Osteoblast (primary cell): ENCODE measurements around the gene FRAT1. TPM values are rescaled to one million over a fixed set of nuclear protein-coding genes. Genes with fewer than 3 reads are reported as not detected.
"Not testable (repeated sequence)": the region's sequence is repeated elsewhere in the genome, so short reads cannot be mapped to it uniquely, and the experiment has no call there.

Experiments
- DNase-seq: peaks from one replicate; pipeline ENCODE4 v3.0.0; 2011; ENCODE audit warnings: low spot score, mixed read lengths; ENCODE audit not compliant: insufficient read length; ENCODE audit errors: missing footprints
- H2AFZ ChIP-seq: 2 replicates; pipeline ENCODE4 v1.6.0; 2011; ENCODE audit warnings: mild to moderate bottlenecking, low read length
- H3K27ac ChIP-seq: 2 replicates; pipeline ENCODE4 v1.5.1; 2011; ENCODE audit warnings: mild to moderate bottlenecking, low read depth, low read length, moderate library complexity
- H3K27me3 ChIP-seq: 2 replicates; pipeline ENCODE4 v1.6.0; 2012; ENCODE audit warnings: mild to moderate bottlenecking, control low read depth, inconsistent platforms, low read length, moderate library complexity; ENCODE audit not compliant: insufficient read depth
- H3K36me3 ChIP-seq: 2 replicates; pipeline ENCODE4 v1.5.1; 2011; ENCODE audit warnings: mild to moderate bottlenecking, low read length, control low read depth, moderate library complexity; ENCODE audit not compliant: insufficient read depth
- H3K4me1 ChIP-seq: 2 replicates; pipeline ENCODE4 v1.5.1; 2011; ENCODE audit warnings: mild to moderate bottlenecking, low read length, control low read depth, moderate library complexity; ENCODE audit not compliant: insufficient read depth
- H3K4me2 ChIP-seq: 2 replicates; pipeline ENCODE4 v1.6.0; 2011; ENCODE audit warnings: mild to moderate bottlenecking, low read length; ENCODE audit not compliant: insufficient read depth
- H3K4me3 ChIP-seq: fragments of 200-600 bp; sonication (generic); 3 replicates; pipeline ENCODE4 v1.5.1; 2012; ENCODE audit warnings: mild to moderate bottlenecking, low read length, inconsistent platforms; ENCODE audit not compliant: insufficient read depth
- H3K79me2 ChIP-seq: 2 replicates; pipeline ENCODE4 v1.6.0; 2012; ENCODE audit warnings: mild to moderate bottlenecking, low read length, control low read depth, inconsistent platforms; ENCODE audit not compliant: insufficient read depth
- H3K9me3 ChIP-seq: 2 replicates; pipeline ENCODE4 v1.5.1; 2011; ENCODE audit warnings: low read depth, low read length, control low read depth
- H4K20me1 ChIP-seq: 2 replicates; pipeline ENCODE4 v1.6.0; 2012; ENCODE audit warnings: mild to moderate bottlenecking, low read length, control low read depth; ENCODE audit not compliant: insufficient read depth
- CTCF ChIP-seq: IDR thresholded peaks from 2 replicates; pipeline ENCODE4 v1.5.1; 2011; ENCODE audit warnings: mild to moderate bottlenecking, low read depth, low read length, moderate library complexity; ENCODE audit errors: extremely low read depth
- total RNA-seq: library from RNA; depleted of rRNA; stranded (reverse); fragments of >200 nt; gene quantifications from 2 replicates; pipeline ENCODE4 v1.2.3, GENCODE V29; 2012

Gene FRAT1
- total RNA-seq, 1 donor = 3.3 TPM

GRCh38 chr10:97290576-97291356 is 28.3 kb upstream of the FRAT1 start:
- H3K79me2 ChIP-seq = peaks cover 16% of the 10 kb centered on the region
- not testable (repeated sequence) for DNase-seq, H3K4me3 ChIP-seq, H3K27ac ChIP-seq, H3K9me3 ChIP-seq, H3K27me3 ChIP-seq, H4K20me1 ChIP-seq, H3K36me3 ChIP-seq, H2AFZ ChIP-seq
- peak overlapping the region; percentile 100 for H3K4me2 ChIP-seq
- peaks cover 11% of the 10 kb centered on the region for H3K4me1 ChIP-seq

DNA sequence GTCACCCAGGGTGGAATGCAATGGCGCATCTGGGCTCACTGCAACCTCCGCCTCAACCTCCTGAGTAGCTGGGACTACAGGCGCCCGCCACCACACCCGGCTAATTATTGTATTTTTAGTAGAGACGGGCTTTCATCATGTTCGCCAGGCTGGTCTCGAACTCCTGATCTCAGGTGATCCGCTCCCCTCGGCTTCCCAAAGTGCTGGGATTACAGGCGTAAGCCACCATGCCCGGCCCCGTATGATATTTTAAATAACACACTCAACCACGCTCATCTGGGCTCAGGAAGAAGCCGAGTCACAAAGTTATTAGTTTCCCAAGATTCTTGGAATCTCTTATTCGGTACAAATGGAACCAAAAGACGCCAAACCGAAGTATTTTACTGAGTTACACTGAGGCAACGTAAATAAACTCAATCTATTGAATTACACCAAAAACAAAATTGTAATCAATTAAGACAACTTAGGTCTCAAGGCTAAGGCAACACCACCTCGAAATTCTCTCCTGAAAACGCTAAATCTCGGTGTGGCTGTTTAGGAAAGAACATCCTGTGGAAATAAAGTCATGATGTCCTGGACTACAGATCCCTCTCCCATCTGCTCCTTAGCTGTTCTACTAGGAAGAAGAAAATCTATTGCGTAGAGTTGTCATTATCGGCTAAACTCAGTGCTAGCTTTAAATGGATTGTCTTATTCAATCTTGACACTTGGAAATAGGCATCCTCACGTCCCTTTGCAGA is 27.5 kb upstream of the FRAT1 start:
- DNase-seq = peak; percentile 66
- no peaks in the 10 kb centered on the region for H3K9me3 ChIP-seq
- no peaks in the 10 kb centered on the region for H4K20me1 ChIP-seq
- no peaks in the 10 kb centered on the region for H3K27me3 ChIP-seq
- H3K4me2 ChIP-seq = peak overlapping the region; percentile 100
- H3K79me2 ChIP-seq = peaks cover 16% of the 10 kb centered on the region
- TF ChIP-seq CTCF = no peak
- peaks cover 11% of the 10 kb centered on the region for H3K4me1 ChIP-seq
- H3K27ac ChIP-seq = peak overlapping the region; percentile 94
- H2AFZ ChIP-seq = peak overlapping the region; percentile 98
- H3K4me3 ChIP-seq = peak overlapping the region; percentile 97
- peaks cover 9% of the 10 kb centered on the region for H3K36me3 ChIP-seq

- no peaks in the 10 kb centered on the region for H3K9me3 ChIP-seq
- TF ChIP-seq CTCF = no peak
- H2AFZ ChIP-seq = peak within 1 kb of the TSS; percentile 98
- no peaks in the 10 kb centered on the region for H3K27me3 ChIP-seq
- H3K4me3 ChIP-seq = peak within 1 kb of the TSS; percentile 97
- H3K36me3 ChIP-seq = peaks cover 3% of the 10 kb centered on the region
- H3K4me1 ChIP-seq = peaks cover 11% of the 10 kb centered on the region
- peak within 1 kb of the TSS; percentile 100 for H3K4me2 ChIP-seq
- DNase-seq = peak; percentile 97
- peaks cover 16% of the 10 kb centered on the region for H3K79me2 ChIP-seq
- peak within 1 kb of the TSS; percentile 94 for H3K27ac ChIP-seq
- H4K20me1 ChIP-seq = no peaks in the 10 kb centered on the region
Observed at GRCh38 chr10:97292097-97292861, 26.8 kb upstream of the FRAT1 start, which contains the start of gene ARHGAP19. Gene ARHGAP19 (minus strand): TSS chr10:97292637. CDS start chr10:97292627, 10 bp downstream.

DNA sequence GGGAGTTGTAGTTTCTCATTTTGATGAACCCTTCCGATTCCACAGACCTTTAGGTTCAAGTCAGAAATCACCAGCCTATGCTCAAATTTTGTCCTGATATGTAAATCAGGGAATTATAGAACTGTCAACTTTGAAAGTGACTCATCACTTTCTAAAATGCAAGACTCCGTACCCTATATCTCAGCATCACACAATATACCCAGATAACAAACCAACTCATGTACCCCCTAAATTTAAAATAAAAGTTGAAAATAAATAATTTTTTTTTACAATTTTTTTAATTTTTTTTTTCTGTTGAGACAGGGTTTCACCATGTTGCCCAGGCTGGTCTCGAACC is 26.2 kb upstream of the FRAT1 start:
- H4K20me1 ChIP-seq = no peaks in the 10 kb centered on the region
- no peak overlapping the region for H3K27ac ChIP-seq
- peaks cover 11% of the 10 kb centered on the region for H3K4me1 ChIP-seq
- H3K79me2 ChIP-seq = peaks cover 16% of the 10 kb centered on the region
- H3K4me2 ChIP-seq = peak overlapping the region; percentile 100
- no peaks in the 10 kb centered on the region for H3K27me3 ChIP-seq
- no peaks in the 10 kb centered on the region for H3K9me3 ChIP-seq
- H3K36me3 ChIP-seq = no peaks in the 10 kb centered on the region
- DNase-seq = no peak
- H2AFZ ChIP-seq = peak overlapping the region; percentile 68
- peak overlapping the region; percentile 97 for H3K4me3 ChIP-seq
- no peak for TF ChIP-seq CTCF
